ENCODE results near the gene VWA5B1.
"Not testable (repeated sequence)": the region's sequence is repeated elsewhere in the genome, so short reads cannot be mapped to it uniquely, and the experiment has no call there.

Gene VWA5B1

GRCh38 chr1:20280906-20281305 is 9.8 kb upstream of the VWA5B1 start:
- no peak overlapping the region for H3K4me3 ChIP-seq (ENCODE audit: low read depth, low read length)
- no peak for DNase-seq (ENCODE audit: low read depth)
- TF ChIP-seq CTCF (IDR thresholded peaks at IDR 0.05; ENCODE audit: low read depth, low read length, missing control alignments): no peak

- no peak for DNase-seq (ENCODE audit: low read depth)
- TF ChIP-seq CTCF (IDR thresholded peaks at IDR 0.05; ENCODE audit: low read depth, low read length, missing control alignments): no peak
Observed at GRCh38 chr1:20281801-20282200, 8.9 kb upstream of the VWA5B1 start.

GRCh38 chr1:20282533-20282932 is 8.1 kb upstream of the VWA5B1 start:
- TF ChIP-seq CTCF (IDR thresholded peaks at IDR 0.05; ENCODE audit: low read depth, low read length, missing control alignments): no peak
- no peak for DNase-seq (ENCODE audit: low read depth)

More at GRCh38 chr1:20281801-20282200, 8.9 kb upstream of the VWA5B1 start:
- no peak overlapping the region for H3K4me3 ChIP-seq (ENCODE audit: low read depth, low read length)

GRCh38 chr1:20284046-20284445 is 6.6 kb upstream of the VWA5B1 start:
- DNase-seq (ENCODE audit: low read depth): no peak
- no peak for TF ChIP-seq CTCF (IDR thresholded peaks at IDR 0.05; ENCODE audit: low read depth, low read length, missing control alignments)
- H3K4me3 ChIP-seq (ENCODE audit: low read depth, low read length): no peak overlapping the region

More at GRCh38 chr1:20282533-20282932, 8.1 kb upstream of the VWA5B1 start:
- H3K4me3 ChIP-seq (ENCODE audit: low read depth, low read length): no peak overlapping the region

GRCh38 chr1:20284625-20285024 is 6.0 kb upstream of the VWA5B1 start:
- H3K4me3 ChIP-seq (ENCODE audit: low read depth, low read length): no peak overlapping the region
- DNase-seq (ENCODE audit: low read depth): no peak
- TF ChIP-seq CTCF (IDR thresholded peaks at IDR 0.05; ENCODE audit: low read depth, low read length, missing control alignments): no peak

- H3K4me3 ChIP-seq (ENCODE audit: low read depth, low read length): no peak overlapping the region
- DNase-seq (ENCODE audit: low read depth): no peak
- TF ChIP-seq CTCF (IDR thresholded peaks at IDR 0.05; ENCODE audit: low read depth, low read length, missing control alignments): no peak
Observed at GRCh38 chr1:20285510-20285909, 5.2 kb upstream of the VWA5B1 start.

GRCh38 chr1:20287696-20288095 is 3.0 kb upstream of the VWA5B1 start:
- H3K4me3 ChIP-seq (ENCODE audit: low read depth, low read length); DNase-seq (ENCODE audit: low read depth): not testable (repeated sequence)

Data from GM12864 (cell line).